Articular chondrocyte of knee joint (primary cell): ENCODE data around the gene GNG14. TPM values are rescaled to one million over a fixed set of nuclear protein-coding genes. Genes with fewer than 3 reads are reported as not detected.

Source experiments
- small RNA-seq: library from RNA; depleted of rRNA; stranded (forward); fragments of <200 nt; gene quantifications from one replicate; pipeline ENCODE3, GENCODE V24; 2012
- total RNA-seq: library from RNA; depleted of rRNA; stranded (reverse); fragments of >200 nt; gene quantifications from 2 replicates; pipeline ENCODE4 v1.2.3, GENCODE V29; 2012

Gene GNG14
- not detected in 2 replicates for total RNA-seq

GRCh38 chr19:12687496-12688196, at the start of gene GNG14:
GNG14 (plus strand) TSS chr19:12687998; CDS start chr19:12688049, 51 bp downstream.

GRCh38 chr19:12666265-12667048, 21.3 kb upstream of the GNG14 start, which contains the start of the genes MAN2B1 and WDR83:
MAN2B1 (minus strand) TSS chr19:12666742; CDS start chr19:12666701, 41 bp downstream.
WDR83 (plus strand) TSS chr19:12666807; CDS start chr19:12669791, 2,984 bp downstream.

GRCh38 chr19:12681074-12681987, 6.5 kb upstream of the GNG14 start, which contains the start of gene DHPS:
DHPS (minus strand) TSS chr19:12681880; CDS start chr19:12681766, 114 bp downstream.

GRCh38 chr19:12696366-12697335, 8.9 kb downstream of the GNG14 start, which contains the start of gene FBXW9:
FBXW9 (minus strand) TSS chr19:12696631; CDS start chr19:12696581, 50 bp downstream.

GRCh38 chr19:12723641-12724426, 36.0 kb downstream of the GNG14 start, which contains the start of gene TNPO2:
TNPO2 (minus strand) TSS chr19:12723932; CDS start chr19:12720977, 2,955 bp downstream.

GRCh38 chr19:12736995-12737834, 49.4 kb downstream of the GNG14 start, which contains the start of gene GET3:
GET3 (plus strand) TSS chr19:12737497; CDS start chr19:12737506, 9 bp downstream.

Small RNA genes within 50 kb of the gene (small RNA-seq; reads per million reads assigned to genes)
- gene SNORD41: 9.2 reads per million, percentile 93 among the genes with 10 or more reads in this experiment

Other genes with a start within 250 kb of the GNG14 start
- gene ZNF443, start 247.0 kb upstream of the GNG14 start, total RNA-seq: 2.4 and 5.0 TPM in 2 replicates
- gene ZNF709, start 203.2 kb upstream of the GNG14 start, total RNA-seq: 5.5 and 7.7 TPM in 2 replicates
- 9.8 and 12.3 TPM in 2 replicates for gene ZNF564, start 136.5 kb upstream of the GNG14 start, total RNA-seq
- gene ZNF490, start 77.2 kb upstream of the GNG14 start, total RNA-seq: 10.7 and 14.8 TPM in 2 replicates
- gene ZNF791, start 77.1 kb upstream of the GNG14 start, total RNA-seq: 19.7 and 26.6 TPM in 2 replicates
- gene MAN2B1, start 21.3 kb upstream of the GNG14 start, total RNA-seq: 35.5 and 40.5 TPM in 2 replicates
- 6.5 and 6.7 TPM in 2 replicates for gene WDR83, start 21.2 kb upstream of the GNG14 start, total RNA-seq
- 31.4 and 38.3 TPM in 2 replicates for gene DHPS, start 6.1 kb upstream of the GNG14 start, total RNA-seq
- 4.8 and 9.8 TPM in 2 replicates for gene FBXW9, start 8.6 kb downstream of the GNG14 start, total RNA-seq
- 40.3 and 44.4 TPM in 2 replicates for gene TNPO2, start 35.9 kb downstream of the GNG14 start, total RNA-seq
- 122 and 133 TPM in 2 replicates for gene TRIR, start 46.7 kb downstream of the GNG14 start, total RNA-seq
- gene GET3, start 49.5 kb downstream of the GNG14 start, total RNA-seq: 75.5 and 78.6 TPM in 2 replicates
- gene BEST2, start 63.8 kb downstream of the GNG14 start, total RNA-seq: not detected in 2 replicates
- 17.4 and 17.8 TPM in 2 replicates for gene HOOK2, start 87.6 kb downstream of the GNG14 start, total RNA-seq
- gene JUNB, start 103.5 kb downstream of the GNG14 start, total RNA-seq: 137 and 196 TPM in 2 replicates
- gene PRDX2, start 113.8 kb downstream of the GNG14 start, total RNA-seq: 169 and 213 TPM in 2 replicates
- not detected in 2 replicates for gene THSD8, start 114.1 kb downstream of the GNG14 start, total RNA-seq
- 13.2 and 14.3 TPM in 2 replicates for gene RNASEH2A, start 118.6 kb downstream of the GNG14 start, total RNA-seq
- gene RTBDN, start 146.6 kb downstream of the GNG14 start, total RNA-seq: not detected in 2 replicates
- 0.11 and 0.13 TPM in 2 replicates for gene MAST1, start 150.5 kb downstream of the GNG14 start, total RNA-seq
- gene DNASE2, start 193.5 kb downstream of the GNG14 start, total RNA-seq: 33.2 and 36.1 TPM in 2 replicates
- gene KLF1, start 199.2 kb downstream of the GNG14 start, total RNA-seq: not detected in 2 replicates
- 21.2 and 26.3 TPM in 2 replicates for gene GCDH, start 203.2 kb downstream of the GNG14 start, total RNA-seq
- 0.22 TPM in 1 of 2 replicates, not detected in the other for gene SYCE2, start 231.3 kb downstream of the GNG14 start, total RNA-seq
- gene FARSA, start 245.7 kb downstream of the GNG14 start, total RNA-seq: 28.4 and 31.1 TPM in 2 replicates